Measurements from ENCODE around the gene ZNF836. TPM values are rescaled to one million over a fixed set of nuclear protein-coding genes. Genes with fewer than 3 reads are reported as not detected.

The ZNF836 gene
- total and polyA plus RNA-seq, 9 of the 15 experiments (the other 6 are each of a cell fraction or from before 2014, with no cell fraction given), result 0.24 to 0.69 (median 0.64) TPM; not detected in 2

- TF ChIP-seq ZNF407 (IDR thresholded peaks at IDR 0.05; ENCODE audit: low read depth) (no peak), RBM17 (IDR thresholded peaks at IDR 0.05; ENCODE audit: borderline replicate concordance, low read depth, low read length) (no peak), THAP12 (CRISPR knock-in tag; IDR thresholded peaks at IDR 0.05) (peak; percentile 90), CEBPG (CRISPR knock-in tag; IDR thresholded peaks at IDR 0.05) (no peak), CEBPG (tag; conservative IDR thresholded peaks at IDR 0.05 in 1 of 2, IDR thresholded peaks at IDR 0.05 in 1 of 2) (no peak), HDAC1 (IDR thresholded peaks at IDR 0.05) (no peak; a peak in 1 of 4 replicates), FOXK2 (conservative IDR thresholded peaks at IDR 0.05 in 1 of 2, IDR thresholded peaks at IDR 0.05 in 1 of 2; ENCODE audit: low read depth in 2 of 2) (0 out of 4 replicates have a peak, but pooled peaks of 1 of the 2 experiments have one; percentile 12), TAF15 (IDR thresholded peaks at IDR 0.05; ENCODE audit: low read depth, low read length) (no peak), ZBTB43 (CRISPR knock-in tag; IDR thresholded peaks at IDR 0.05) (no peak; the same call in 1 of the 2 replicates), POLR3A (IDR thresholded peaks at IDR 0.05; ENCODE audit: borderline replicate concordance, extremely low read depth, insufficient read depth, insufficient read length) (no peak), MCM2 (IDR thresholded peaks at IDR 0.05; ENCODE audit: low read depth) (no peak), CBFA2T3 (IDR thresholded peaks at IDR 0.05) (no peak), YBX1 (IDR thresholded peaks at IDR 0.05) (no peak), E2F4 (CRISPR knock-in tag; IDR thresholded peaks at IDR 0.05; ENCODE audit: low read depth) (no peak)
Observed at GRCh38 chr19:52189735-52190486, 18.5 kb upstream of the ZNF836 start, which contains the start of gene PPP2R1A (continued).

All from K562 (cell line).